Smooth muscle cell (in vitro differentiated cells): ENCODE measurements around the gene C4BPB. TPM values are rescaled to one million over a fixed set of nuclear protein-coding genes. Genes with fewer than 3 reads are reported as not detected.

Source experiments
- DNase-seq: peaks from one replicate; lab custom pipeline; 2025; ENCODE audit not compliant: unreplicated experiment; lab: John Stamatoyannopoulos, UW
- H2AFZ ChIP-seq: fragments of 200-600 bp; sonication (generic); 2 replicates; pipeline ENCODE4 v1.6.0; 2016; ENCODE audit warnings: antibody characterized with exemption, low read depth, mild to moderate bottlenecking
- H3F3A ChIP-seq: fragments of 200-600 bp; sonication (generic); 2 replicates; pipeline ENCODE4 v1.6.0; 2017; ENCODE audit warnings: antibody characterized with exemption, low read depth
- H3K27ac ChIP-seq: fragments of 200-600 bp; sonication (generic); 2 replicates; pipeline ENCODE4 v1.5.1; 2016; ENCODE audit warnings: low read depth, mild to moderate bottlenecking
- H3K27me3 ChIP-seq: fragments of 200-600 bp; sonication (generic); 2 replicates; pipeline ENCODE4 v1.6.1; 2016; ENCODE audit warnings: low read depth, mild to moderate bottlenecking
- H3K36me3 ChIP-seq: fragments of 200-600 bp; sonication (generic); 2 replicates; pipeline ENCODE4 v1.5.1; 2016; ENCODE audit warnings: low read depth
- H3K4me1 ChIP-seq: fragments of 200-600 bp; sonication (generic); 2 replicates; pipeline ENCODE4 v1.5.1; 2016; ENCODE audit warnings: low read depth
- H3K4me2 ChIP-seq: fragments of 200-600 bp; sonication (generic); 2 replicates; pipeline ENCODE4 v1.6.0; 2016; ENCODE audit warnings: mild to moderate bottlenecking
- H3K4me3 ChIP-seq: fragments of 200-600 bp; sonication (generic); 2 replicates; pipeline ENCODE4 v1.5.1; 2016; ENCODE audit warnings: mild to moderate bottlenecking
- H3K79me2 ChIP-seq: fragments of 200-600 bp; sonication (generic); 2 replicates; pipeline ENCODE4 v1.6.0; 2016; ENCODE audit warnings: low read depth, mild to moderate bottlenecking
- H3K9ac ChIP-seq: fragments of 200-600 bp; sonication (generic); 2 replicates; pipeline ENCODE4 v1.6.0; 2016; ENCODE audit warnings: low read depth
- H3K9me3 ChIP-seq: fragments of 200-600 bp; sonication (generic); replicated peaks from 2 replicates; pipeline ENCODE4 v1.5.1; 2016; ENCODE audit warnings: low read depth
- H4K20me1 ChIP-seq: fragments of 200-600 bp; sonication (generic); 2 replicates; pipeline ENCODE4 v1.6.0; 2016; ENCODE audit warnings: low read depth
- CTCF ChIP-seq: fragments of 200-600 bp; sonication (generic); IDR thresholded peaks from 2 replicates; pipeline ENCODE4 v1.5.1; 2017; ENCODE audit warnings: borderline replicate concordance, mild to moderate bottlenecking, antibody characterized with exemption; ENCODE audit not compliant: insufficient read depth, poor library complexity, severe bottlenecking
- WGBS: methylation state at CpG from one replicate; pipeline ENCODE4 v1.1.7; 2016; ENCODE audit warnings: low lambda C conversion rate; 5-methylcytosine and 5-hydroxymethylcytosine counted together
- polyA plus RNA-seq: library from polyadenylated mRNA; unstranded; fragments of >200 nt; fragmentation: Nextera tagmentation; extraction: Ambion mirVana; gene quantifications from 2 replicates; pipeline ENCODE4 v1.2.1, GENCODE V29; 2016
- total RNA-seq: library from RNA; depleted of rRNA; stranded (reverse); fragments of >200 nt; gene quantifications from 2 replicates; pipeline ENCODE4 v1.2.3, GENCODE V29; 2014

Gene C4BPB
- total and polyA plus RNA-seq, 2 experiments from 2014 or later = 0.99 to 1.00 TPM

- Histone ChIP-seq H3K9me3 (no peaks in the 10 kb centered on the region), H3K36me3 (no peaks in the 10 kb centered on the region), H3K4me2 (peak overlapping the region; percentile 65), H3K4me3 (no peak overlapping the region), H4K20me1 (no peaks in the 10 kb centered on the region), H3K4me1 (peaks cover 8% of the 10 kb centered on the region), H2AFZ (peak overlapping the region; percentile 29), H3K27ac (peak overlapping the region; percentile 20), H3K27me3 (no peaks in the 10 kb centered on the region), H3F3A (peaks cover 7% of the 10 kb centered on the region), H3K79me2 (no peaks in the 10 kb centered on the region), H3K9ac (no peak overlapping the region)
- 21% methylated on average over 2 of the region's 2 CpGs for WGBS
- DNase-seq = no peak
- no peak for TF ChIP-seq CTCF
These were observed 4.4 kb upstream of the C4BPB start for GRCh38 chr1:207084232-207084631.

- Histone ChIP-seq H3K4me2 (peak overlapping the region; percentile 65), H3K27ac (no peak overlapping the region), H3K9ac (no peak overlapping the region), H4K20me1 (no peaks in the 10 kb centered on the region), H3K4me1 (peaks cover 8% of the 10 kb centered on the region), H3K4me3 (no peak overlapping the region), H3K27me3 (no peaks in the 10 kb centered on the region), H3K36me3 (no peaks in the 10 kb centered on the region), H3K9me3 (no peaks in the 10 kb centered on the region), H3K79me2 (no peaks in the 10 kb centered on the region), H3F3A (peaks cover 7% of the 10 kb centered on the region), H2AFZ (no peak overlapping the region)
- no peak for DNase-seq
- WGBS = 26% methylated on average over 8 of the region's 8 CpGs
- peak; percentile 57 for TF ChIP-seq CTCF
These were observed 3.9 kb upstream of the C4BPB start for GRCh38 chr1:207084701-207085180.

- H3K4me3 ChIP-seq = no peak overlapping the region
- no peak overlapping the region for H2AFZ ChIP-seq
- H3K79me2 ChIP-seq = no peaks in the 10 kb centered on the region
- no peaks in the 10 kb centered on the region for H4K20me1 ChIP-seq
- H3K27ac ChIP-seq = no peak overlapping the region
- peaks cover 7% of the 10 kb centered on the region for H3F3A ChIP-seq
- H3K27me3 ChIP-seq = no peaks in the 10 kb centered on the region
- H3K4me2 ChIP-seq = no peak overlapping the region
- TF ChIP-seq CTCF = no peak
- H3K4me1 ChIP-seq = peaks cover 8% of the 10 kb centered on the region
- no peaks in the 10 kb centered on the region for H3K9me3 ChIP-seq
- WGBS = 87% methylated on average over 3 of the region's 3 CpGs
- no peak for DNase-seq
- H3K9ac ChIP-seq = no peak overlapping the region
- no peaks in the 10 kb centered on the region for H3K36me3 ChIP-seq
These were observed 2.8 kb upstream of the C4BPB start for GRCh38 chr1:207085887-207086286.

- peaks cover 8% of the 10 kb centered on the region for H3K4me1 ChIP-seq
- H3K36me3 ChIP-seq = no peaks in the 10 kb centered on the region
- TF ChIP-seq CTCF = no peak
- no peaks in the 10 kb centered on the region for H3K27me3 ChIP-seq
- DNase-seq = no peak
- H3K27ac ChIP-seq = no peak overlapping the region
- H3K9me3 ChIP-seq = no peaks in the 10 kb centered on the region
- no peak overlapping the region for H2AFZ ChIP-seq
- peaks cover 7% of the 10 kb centered on the region for H3F3A ChIP-seq
- no peaks in the 10 kb centered on the region for H3K79me2 ChIP-seq
- H3K4me2 ChIP-seq = peak overlapping the region; percentile 5
- H4K20me1 ChIP-seq = no peaks in the 10 kb centered on the region
- WGBS = 26% methylated on average over 2 of the region's 2 CpGs
- H3K4me3 ChIP-seq = no peak overlapping the region
- H3K9ac ChIP-seq = no peak overlapping the region
These were observed 499 bp upstream of the C4BPB start for GRCh38 chr1:207088161-207088560.
